Adrenal gland (tissue), 12 donors: ENCODE measurements around the gene ALKBH4. TPM values are rescaled to one million over a fixed set of nuclear protein-coding genes. Genes with fewer than 3 reads are reported as not detected.
"Not testable (repeated sequence)": the region's sequence is repeated elsewhere in the genome, so short reads cannot be mapped to it uniquely, and the experiment has no call there.

Experiments used
- DNase-seq, 7 donors: peaks; one replicate each; pipeline ENCODE4 v3.0.0-alpha.2; 2019 to 2020
- H3K27ac ChIP-seq, 5 donors: fragments of 200-600 bp; sonication (generic) in 4 of 5; 1 replicate in 3 of 5; 2 replicates in 2 of 5; pipeline versions ENCODE4 v1.5.1 to v1.8.0; 2016 to 2020; ENCODE audit warnings: mild to moderate bottlenecking in 1 of 5
- H3K27me3 ChIP-seq: fragments of 200-600 bp; 2 replicates; pipeline ENCODE4 v1.8.0; 2021
- H3K36me3 ChIP-seq, 2 donors: fragments of 200-600 bp; replicated peaks in 1 of 2; 1 replicate in 1 of 2; 2 replicates in 1 of 2; pipeline versions ENCODE4 v1.5.1 to v1.8.0; 2018 to 2022
- H3K4me1 ChIP-seq, 2 donors: fragments of 200-600 bp; replicated peaks in 1 of 2; 1 replicate in 1 of 2; 2 replicates in 1 of 2; pipeline versions ENCODE4 v1.5.1 to v1.8.0; 2018 to 2021
- H3K4me3 ChIP-seq, 4 donors: fragments of 200-600 bp; sonication (generic) in 3 of 4; one replicate each; pipeline ENCODE4 v1.5.1; 2016 to 2018
- H3K9me3 ChIP-seq, 3 donors: fragments of 200-600 bp; sonication (generic) in 1 of 3; replicated peaks in 1 of 3; 1 replicate in 2 of 3; 2 replicates in 1 of 3; pipeline versions ENCODE4 v1.5.1 to v1.8.0; 2016 to 2021
- POLR2A ChIP-seq, 2 donors: fragments of 450-650 bp; IDR thresholded peaks; one replicate each; pipeline ENCODE4 v1.6.1; 2017; ENCODE audit warnings: antibody characterized with exemption in 2 of 2, mild to moderate bottlenecking in 2 of 2, moderate library complexity in 1 of 2
- WGBS, 4 donors: extraction: QIAGEN DNeasy Blood & Tissue Kit in 2 of 4; methylation state at CpG; one replicate each; pipeline versions ENCODE4 v1.1.5 to v1.1.7; 2013 to 2017; 5-methylcytosine and 5-hydroxymethylcytosine counted together
- intact Hi-C, 2 donors: fragments of 100-400 bp; cut with DNase I; formaldehyde crosslinking; loops; one replicate each; pipeline versions ENCODE4 v1.14.1 to v1.15.0; 2022 to 2023
- polyA plus RNA-seq, 3 donors: library from polyadenylated mRNA; stranded (reverse); fragments of 200-250 nt in 2 of 3; fragments of 350-450 nt in 1 of 3; fragmentation: Illumina TruSeq in 1 of 3; extraction: RNeasy Lipid Tissue Mini Kit (QIAGEN cat#74804) in 1 of 3; gene quantifications; one replicate each; pipeline ENCODE4 v1.2.3, GENCODE V29; 2013 to 2014
- total RNA-seq, 9 donors: library from RNA; depleted of rRNA in 4 of 9; stranded (reverse); fragments of >200 nt in 4 of 9; fragments of 120-200 nt in 1 of 9; fragmentation: NEBNext Ultra II Directional in 1 of 9; extraction: Animal tissue kit (Norgen Biotek cat#: 25700) in 1 of 9; gene quantifications; one replicate each; pipeline versions ENCODE4 v1.1.0 to v1.2.4, GENCODE V29; 2013 to 2023
- TF ChIP-seq, protein P1 (sequence below), 6 experiments: fragments of 450-650 bp in 4 of 6; fragments of 200-600 bp in 2 of 6; sonication (generic) in 1 of 6; IDR thresholded peaks; 1 replicate in 5 of 6; 2 replicates in 1 of 6; pipeline versions ENCODE4 v1.5.1 to v1.8.0; 2016 to 2021; ENCODE audit warnings: antibody characterized with exemption in 6 of 6, mild to moderate bottlenecking in 2 of 6, moderate library complexity in 1 of 6
- donor health status: healthy with polysubstance abuse.
- donor health status: Bipolar disorder and iron deficiency.
- donor health status: DM: yes; HTN: yes; CAD: no.
- donor health status: DM: no; HTN: no; CAD: no.
- donor health status: DM: no; HTN: no; CAD: no.
- donor health status: DM: yes; HTN: yes; CAD: no.

Gene ALKBH4
- total and polyA plus RNA-seq, 12 donors, result 6.0 to 37.4 (median 12.5) TPM

DNA sequence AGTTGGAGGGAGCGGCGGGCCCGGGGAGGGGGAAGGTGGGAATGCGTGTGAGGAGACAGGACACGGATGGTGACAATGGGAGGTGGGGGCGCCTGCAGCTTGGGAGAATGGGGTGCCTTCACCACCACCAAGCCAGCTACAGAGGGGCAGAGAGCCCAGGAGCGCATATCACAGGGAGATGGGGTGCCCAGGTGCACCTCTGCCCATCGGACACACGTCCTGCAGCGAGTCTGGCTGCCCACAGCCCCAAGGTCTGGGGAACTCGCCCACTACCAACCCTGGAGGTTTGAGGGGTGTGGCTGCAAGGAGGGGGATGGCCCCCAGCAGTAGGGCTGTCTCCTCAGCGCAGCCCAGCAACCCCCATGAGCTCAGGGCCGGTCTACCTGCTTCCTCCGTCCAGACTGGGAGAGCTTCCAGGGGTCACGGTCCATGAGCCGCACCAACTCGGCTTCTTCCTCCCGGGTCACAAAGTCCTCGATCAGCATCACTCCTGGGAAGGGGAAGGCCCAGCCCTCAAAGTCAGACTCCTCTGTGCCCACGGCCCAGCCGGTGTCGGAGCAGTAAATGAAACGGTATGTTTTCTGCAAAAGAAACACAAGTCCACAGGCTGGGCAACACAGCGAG is 5.3 kb downstream of the ALKBH4 start:
- H3K27me3 ChIP-seq, result no peaks in the 10 kb centered on the region
- H3K4me1 ChIP-seq, result peaks cover 7 to 10% of the 10 kb centered on the region in 2 donors
- WGBS, 4 donors, result 89 to 96% (median 95%) methylated on average over 16 to 24 of the region's 24 CpGs
- no peak for TF ChIP-seq POLR2A (IDR thresholded peaks at IDR 0.05)
- TF ChIP-seq, protein P1, sequence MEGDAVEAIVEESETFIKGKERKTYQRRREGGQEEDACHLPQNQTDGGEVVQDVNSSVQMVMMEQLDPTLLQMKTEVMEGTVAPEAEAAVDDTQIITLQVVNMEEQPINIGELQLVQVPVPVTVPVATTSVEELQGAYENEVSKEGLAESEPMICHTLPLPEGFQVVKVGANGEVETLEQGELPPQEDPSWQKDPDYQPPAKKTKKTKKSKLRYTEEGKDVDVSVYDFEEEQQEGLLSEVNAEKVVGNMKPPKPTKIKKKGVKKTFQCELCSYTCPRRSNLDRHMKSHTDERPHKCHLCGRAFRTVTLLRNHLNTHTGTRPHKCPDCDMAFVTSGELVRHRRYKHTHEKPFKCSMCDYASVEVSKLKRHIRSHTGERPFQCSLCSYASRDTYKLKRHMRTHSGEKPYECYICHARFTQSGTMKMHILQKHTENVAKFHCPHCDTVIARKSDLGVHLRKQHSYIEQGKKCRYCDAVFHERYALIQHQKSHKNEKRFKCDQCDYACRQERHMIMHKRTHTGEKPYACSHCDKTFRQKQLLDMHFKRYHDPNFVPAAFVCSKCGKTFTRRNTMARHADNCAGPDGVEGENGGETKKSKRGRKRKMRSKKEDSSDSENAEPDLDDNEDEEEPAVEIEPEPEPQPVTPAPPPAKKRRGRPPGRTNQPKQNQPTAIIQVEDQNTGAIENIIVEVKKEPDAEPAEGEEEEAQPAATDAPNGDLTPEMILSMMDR (IDR thresholded peaks at IDR 0.05), result no peak
- H3K4me3 ChIP-seq, result no peak overlapping the region
- H3K9me3 ChIP-seq, result no peaks in the 10 kb centered on the region
- intact Hi-C loops, result loop anchor here (10.0 kb wide), 2 partner anchors 165 to 175 kb away; partner anchors contain the start of gene SH2B2 (in 1 of the 2)
- H3K27ac ChIP-seq, result no peak overlapping the region
- no peak for DNase-seq
- H3K36me3 ChIP-seq, result peaks cover 0 to 39% of the 10 kb centered on the region in 2 donors

DNA sequence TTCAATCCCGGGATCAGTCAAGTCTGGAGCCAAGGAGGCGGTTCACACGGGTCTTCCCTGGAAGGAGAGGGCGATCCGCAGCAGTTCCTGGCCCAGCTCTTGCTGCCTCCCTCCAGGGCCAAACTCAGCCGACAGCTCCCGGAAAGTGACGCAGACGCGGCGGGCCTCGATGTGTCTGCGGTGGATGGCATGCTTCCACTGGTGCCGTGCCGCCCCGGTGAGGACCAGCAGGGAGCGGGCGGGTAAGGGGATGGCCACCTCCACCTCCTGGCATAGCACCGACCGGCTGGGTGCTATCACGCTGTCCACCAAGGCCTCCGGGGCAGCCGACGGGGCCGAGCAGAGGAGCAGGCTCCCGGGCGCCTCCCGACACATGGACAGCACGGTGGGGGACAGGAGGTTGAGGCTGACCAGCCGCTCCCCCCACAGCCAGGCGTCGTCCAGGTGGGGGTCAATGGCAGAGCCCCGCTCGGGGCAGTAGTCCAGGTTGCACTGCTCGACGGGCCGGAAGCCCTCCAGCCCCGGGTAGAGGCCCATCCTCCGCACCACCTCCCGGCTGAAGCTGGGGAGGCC is 7.2 kb downstream of the ALKBH4 start:
- H3K27me3 ChIP-seq, result no peaks in the 10 kb centered on the region
- H3K36me3 ChIP-seq, result peaks cover 0 to 39% of the 10 kb centered on the region in 2 donors
- no peaks in the 10 kb centered on the region for H3K9me3 ChIP-seq
- intact Hi-C loops, result loop anchor here (10.0 kb wide), 2 partner anchors 163 to 173 kb away; partner anchors contain the start of gene SH2B2 (in 1 of the 2)
- H3K4me1 ChIP-seq, result no peaks in the 10 kb centered on the region
- no peak overlapping the region for H3K27ac ChIP-seq
- no peak for TF ChIP-seq POLR2A (IDR thresholded peaks at IDR 0.05)
- TF ChIP-seq, protein P1 (IDR thresholded peaks at IDR 0.05), result no peak
- WGBS, 4 donors, result 92 to 95% (median 94%) methylated on average over 11 to 40 of the region's 40 CpGs
- H3K4me3 ChIP-seq, result no peak overlapping the region
- DNase-seq, result no peak

DNA sequence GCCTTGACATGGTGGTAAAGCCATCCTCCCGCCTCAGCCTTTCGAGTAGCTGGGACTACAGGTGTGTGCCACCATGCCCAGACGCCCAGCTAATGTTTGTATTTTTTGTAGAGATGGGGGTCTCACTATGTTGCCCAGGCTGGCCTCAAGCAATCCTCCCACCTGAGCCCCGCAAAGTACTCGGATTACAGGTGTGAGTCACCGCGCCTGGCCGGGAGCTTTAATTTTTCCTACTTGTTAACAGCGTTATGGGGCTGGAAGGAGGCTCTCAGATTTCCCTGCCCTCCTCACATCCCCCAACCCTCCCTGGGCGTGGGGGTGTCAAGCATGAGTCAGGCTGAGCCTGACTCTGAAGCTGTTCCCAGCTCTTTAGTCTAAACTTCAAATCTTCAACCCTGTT is 8.3 kb downstream of the ALKBH4 start:
- H3K27ac ChIP-seq, result no peak overlapping the region
- WGBS, 4 donors, result 84 to 92% (median 87%) methylated on average over 6 to 10 of the region's 10 CpGs
- no peak for DNase-seq
- intact Hi-C loops, result loop anchor here (10.0 kb wide), 2 partner anchors 162 to 172 kb away; partner anchors contain the start of gene SH2B2 (in 1 of the 2)
- no peaks in the 10 kb centered on the region for H3K4me1 ChIP-seq
- H3K9me3 ChIP-seq, result no peaks in the 10 kb centered on the region
- no peak overlapping the region for H3K4me3 ChIP-seq
- H3K36me3 ChIP-seq, result peaks cover 0 to 39% of the 10 kb centered on the region in 2 donors
- no peak for TF ChIP-seq POLR2A (IDR thresholded peaks at IDR 0.05)
- TF ChIP-seq, protein P1 (IDR thresholded peaks at IDR 0.05), result no peak
- no peaks in the 10 kb centered on the region for H3K27me3 ChIP-seq

DNA sequence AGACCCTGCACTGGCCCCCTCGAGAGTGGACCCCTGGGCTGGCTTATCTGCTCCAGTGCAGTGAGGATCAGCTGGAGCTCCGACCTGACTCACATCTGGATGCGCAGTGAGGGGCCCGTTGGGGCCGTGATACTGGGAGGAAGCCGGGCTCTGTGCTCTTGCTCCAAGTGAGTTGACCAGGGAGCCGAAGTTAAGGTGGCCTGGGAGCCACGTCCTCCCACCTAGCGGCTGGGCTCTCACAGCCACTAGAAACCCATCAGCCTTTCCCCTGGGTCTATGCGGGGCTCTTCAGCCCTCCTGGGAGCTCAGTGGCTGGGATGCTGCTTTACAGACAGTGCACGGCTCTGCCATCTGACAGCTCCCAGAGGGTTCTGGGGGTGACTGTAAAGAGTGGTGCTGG is 9.1 kb downstream of the ALKBH4 start:
- peaks cover 0 to 39% of the 10 kb centered on the region in 2 donors for H3K36me3 ChIP-seq
- WGBS, 4 donors, result 89 to 100% (median 92%) methylated on average over 1 to 11 of the region's 11 CpGs

DNA sequence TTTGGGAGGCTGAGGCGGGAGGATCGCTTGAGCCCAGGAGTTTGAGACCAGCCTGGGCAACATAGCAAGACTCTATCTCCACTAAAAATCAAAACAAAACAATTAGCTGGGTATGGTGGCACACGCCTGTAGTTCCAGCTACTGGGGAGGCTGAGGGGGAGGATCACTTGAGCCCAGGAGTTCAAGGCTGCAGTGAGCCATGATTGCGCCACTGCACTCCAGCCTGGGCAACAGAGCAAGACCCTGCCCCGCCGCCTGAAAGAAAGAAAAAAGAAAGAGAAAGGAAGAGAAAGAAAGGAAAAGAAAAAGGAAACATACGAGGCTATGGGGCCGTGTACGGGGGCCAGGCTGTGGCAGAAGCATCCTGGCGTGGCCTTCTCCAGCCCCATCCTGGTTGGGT is 9.7 kb downstream of the ALKBH4 start:
- H3K36me3 ChIP-seq, result peaks cover 0 to 39% of the 10 kb centered on the region in 2 donors
- not testable (repeated sequence) for H3K4me1 ChIP-seq, H3K27ac ChIP-seq, DNase-seq, H3K4me3 ChIP-seq, H3K27me3 ChIP-seq, H3K9me3 ChIP-seq
- intact Hi-C loops, result loop anchor here (10.0 kb wide), 2 partner anchors 160 to 170 kb away; partner anchors contain the start of gene SH2B2 (in 1 of the 2)
- WGBS, 4 donors, result 94 to 96% (median 95%) methylated on average over 9 to 10 of the region's 10 CpGs

More for the DNA sequence above, 9.1 kb downstream of the ALKBH4 start:
- H3K27me3 ChIP-seq, result no peaks in the 10 kb centered on the region
- DNase-seq, result no peak
- no peak for TF ChIP-seq POLR2A (IDR thresholded peaks at IDR 0.05)
- TF ChIP-seq, protein P1 (IDR thresholded peaks at IDR 0.05), result no peak
- no peaks in the 10 kb centered on the region for H3K9me3 ChIP-seq
- intact Hi-C loops, result loop anchor here (10.0 kb wide), 2 partner anchors 161 to 171 kb away; partner anchors contain the start of gene SH2B2 (in 1 of the 2)
- H3K4me3 ChIP-seq, result no peak overlapping the region
- no peaks in the 10 kb centered on the region for H3K4me1 ChIP-seq
- H3K27ac ChIP-seq, result no peak overlapping the region
